Inferior parietal cortex (tissue), 1 donor: Measurements from ENCODE around the gene LURAP1L.
"Not testable (repeated sequence)": the region's sequence is repeated elsewhere in the genome, so short reads cannot be mapped to it uniquely, and the experiment has no call there.

ENCODE experiments used
- DNase-seq: peaks from one replicate; pipeline ENCODE4 v3.0.0-alpha.2; 2016; ENCODE audit errors: extremely low spot score

Gene LURAP1L

DNA sequence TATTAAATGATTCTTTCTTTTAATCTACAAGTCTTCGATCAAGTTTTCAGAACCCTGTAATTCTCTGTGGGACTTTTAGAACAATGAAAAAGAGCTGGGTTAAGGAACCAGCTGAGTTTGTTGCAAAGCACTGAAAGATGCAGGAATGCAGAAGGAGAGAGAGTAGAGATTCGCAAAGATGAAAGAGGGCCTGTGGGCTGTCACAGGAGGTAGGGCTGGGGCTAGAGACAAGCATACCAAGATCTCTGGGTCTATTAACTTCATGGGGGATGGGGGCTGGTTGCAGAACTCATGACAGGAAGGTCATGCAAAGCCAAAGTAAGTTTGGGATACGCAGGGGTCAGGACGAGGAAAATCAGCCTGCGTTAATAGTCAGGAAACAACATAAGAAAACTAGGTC lies 81.8 kb downstream of the LURAP1L start:
- no peak for DNase-seq

GRCh38 chr9:12859704-12860251 lies 85.0 kb downstream of the LURAP1L start:
- DNase-seq: no peak

DNA sequence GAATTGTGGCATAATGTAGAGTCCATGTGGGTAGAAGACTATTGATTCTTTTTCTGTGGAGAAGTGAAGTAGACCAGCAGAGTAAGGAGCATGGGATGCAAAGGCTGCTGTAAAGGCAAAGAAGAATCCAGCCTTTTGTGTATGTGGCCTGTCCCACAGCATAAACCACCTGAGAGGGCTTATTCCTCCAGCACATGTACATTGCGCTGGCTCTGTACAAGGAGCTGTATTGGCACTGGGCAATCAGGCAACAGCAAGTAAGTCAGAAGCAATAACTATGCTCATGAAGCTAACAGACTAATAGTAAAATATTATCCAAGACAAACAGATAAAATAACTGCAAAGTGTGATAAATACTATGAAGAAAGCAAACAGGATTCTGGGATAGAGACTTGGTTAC lies 86.2 kb downstream of the LURAP1L start:
- no peak for DNase-seq

DNA sequence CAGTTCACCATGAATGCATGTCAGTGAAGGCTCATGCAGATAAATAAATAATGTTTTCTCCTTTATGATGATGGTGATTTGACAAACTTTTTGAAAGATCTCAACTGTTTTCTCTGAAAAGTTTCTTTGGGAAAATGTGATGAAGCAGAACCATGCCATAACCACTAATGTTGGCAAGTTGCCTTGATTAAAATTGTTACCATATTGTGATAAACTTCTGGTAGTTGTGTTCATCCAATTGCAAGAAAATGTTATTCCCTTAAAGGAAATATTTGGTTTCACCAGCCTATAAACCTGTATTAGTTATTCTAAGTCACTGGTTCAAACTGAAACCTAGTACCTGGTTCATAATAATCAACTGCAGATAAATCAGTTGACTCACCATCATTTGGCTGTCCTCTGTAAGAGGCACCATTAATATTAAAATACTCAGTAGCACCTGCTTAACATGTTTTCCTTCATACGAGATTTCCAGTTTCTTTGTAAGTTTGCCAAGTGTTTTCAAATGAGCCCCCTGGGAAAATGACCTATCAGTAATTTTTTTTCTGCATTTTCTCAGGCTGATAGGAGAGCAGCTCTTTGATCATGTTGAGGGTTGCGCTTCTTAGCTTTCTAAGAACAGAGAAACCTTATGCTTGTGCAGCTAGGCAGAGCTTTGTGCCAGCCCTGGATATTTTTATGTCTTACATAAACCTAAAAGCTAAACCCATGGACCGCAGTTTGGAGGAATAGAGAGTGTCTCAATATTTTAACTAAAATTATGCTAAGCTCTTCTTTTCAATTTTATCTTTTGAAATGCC lies 88.0 kb downstream of the LURAP1L start:
- peak; percentile 10 for DNase-seq

DNA sequence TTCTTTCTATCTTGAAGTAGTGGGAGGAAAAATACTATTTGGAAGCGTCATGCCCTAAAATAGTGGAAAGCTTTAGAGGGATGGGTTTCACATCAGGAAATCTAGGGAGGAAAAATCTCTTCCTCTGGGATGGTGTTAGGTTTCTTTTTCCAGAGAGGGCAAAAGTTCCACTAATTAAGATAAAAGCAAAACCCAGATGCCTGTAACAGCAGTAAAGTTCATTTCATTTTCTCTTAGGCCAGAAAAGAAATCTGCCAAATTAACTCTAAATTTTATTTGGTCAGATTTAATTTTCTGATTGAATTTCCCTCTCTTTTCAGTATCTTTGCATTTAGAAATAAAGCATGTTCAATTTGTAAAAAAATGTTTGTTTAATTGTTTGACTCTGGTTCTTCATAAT lies 88.8 kb downstream of the LURAP1L start:
- no peak for DNase-seq

- not testable (repeated sequence) for DNase-seq
These were observed 90.6 kb downstream of the LURAP1L start for GRCh38 chr9:12865380-12865779.
